Upper lobe of left lung (tissue), 6 donors: ENCODE data around the gene NEURL1. TPM values are rescaled to one million over a fixed set of nuclear protein-coding genes. Genes with fewer than 3 reads are reported as not detected.

Experiments
- ATAC-seq, 2 donors: fragments of 200-7000 bp; cut with Tn5 transposase; one replicate each; pipeline ENCODE4 v1.9.1; 2022; ENCODE audit warnings: mild to moderate bottlenecking in 2 of 2, moderate library complexity in 2 of 2; ENCODE audit not compliant: low FRiP score in 2 of 2
- DNase-seq, 2 donors: peaks; one replicate each; pipeline ENCODE4 v3.0.0-alpha.2; 2019 to 2020
- H3K27ac ChIP-seq, 4 donors: fragments of 200-600 bp; sonication (generic); one replicate each; pipeline ENCODE4 v1.5.1; 2016 to 2019
- H3K27me3 ChIP-seq, 4 donors: fragments of 200-600 bp; sonication (generic); one replicate each; pipeline ENCODE4 v1.5.1; 2017 to 2019
- H3K36me3 ChIP-seq, 4 donors: fragments of 200-600 bp; sonication (generic); one replicate each; pipeline ENCODE4 v1.5.1; 2016 to 2019
- H3K4me1 ChIP-seq, 4 donors: fragments of 200-600 bp; sonication (generic); one replicate each; pipeline ENCODE4 v1.5.1; 2018 to 2019
- H3K4me3 ChIP-seq, 4 donors: fragments of 200-600 bp; sonication (generic); one replicate each; pipeline ENCODE4 v1.5.1; 2017 to 2019; ENCODE audit warnings: mild to moderate bottlenecking in 2 of 4, moderate library complexity in 1 of 4
- H3K9me3 ChIP-seq, 4 donors: fragments of 200-600 bp; sonication (generic); one replicate each; pipeline ENCODE4 v1.5.1; 2018 to 2019
- EP300 ChIP-seq, 4 donors: sonication (generic); formaldehyde crosslinking; IDR thresholded peaks; one replicate each; pipeline ENCODE4 v1.5.1; 2017; ENCODE audit warnings: antibody characterized with exemption in 4 of 4, control low read depth in 2 of 4
- POLR2A ChIP-seq, 4 donors: fragments of 450-650 bp; IDR thresholded peaks; one replicate each; pipeline ENCODE4 v1.5.1; 2016 to 2017; ENCODE audit warnings: antibody characterized with exemption in 4 of 4, mild to moderate bottlenecking in 2 of 4
- POLR2AphosphoS5 ChIP-seq, 2 donors: sonication (generic); formaldehyde crosslinking; IDR thresholded peaks; one replicate each; pipeline ENCODE4 v1.5.1; 2017; ENCODE audit warnings: antibody characterized with exemption in 2 of 2
- WGBS, 2 donors: methylation state at CpG; one replicate each; pipeline ENCODE4 v1.1.5; 2017 to 2018; 5-methylcytosine and 5-hydroxymethylcytosine counted together
- total RNA-seq, 6 donors: library from RNA; depleted of rRNA in 4 of 6; stranded (reverse); fragments of >200 nt in 4 of 6; gene quantifications; one replicate each; pipeline versions ENCODE4 v1.1.0 to v1.2.1, GENCODE V29; 2016 to 2021
- TF ChIP-seq, protein P1 (sequence below), 6 experiments: fragments of 450-650 bp in 4 of 6; fragments of 200-600 bp in 2 of 6; sonication (generic) in 2 of 6; IDR thresholded peaks; one replicate each; pipeline ENCODE4 v1.5.1; 2016 to 2019; ENCODE audit warnings: antibody characterized with exemption in 6 of 6
- donor health status: DM: no; HTN: no; CAD: no; lungs with moderate emphysema.
- donor health status: DM: no; HTN: yes; CAD: no; lungs with severe emphysema.

NEURL1 gene
- total RNA-seq, 6 donors from 2014 or later: 0.22 to 1.1 (median 0.80) TPM; not detected in 1

DNA sequence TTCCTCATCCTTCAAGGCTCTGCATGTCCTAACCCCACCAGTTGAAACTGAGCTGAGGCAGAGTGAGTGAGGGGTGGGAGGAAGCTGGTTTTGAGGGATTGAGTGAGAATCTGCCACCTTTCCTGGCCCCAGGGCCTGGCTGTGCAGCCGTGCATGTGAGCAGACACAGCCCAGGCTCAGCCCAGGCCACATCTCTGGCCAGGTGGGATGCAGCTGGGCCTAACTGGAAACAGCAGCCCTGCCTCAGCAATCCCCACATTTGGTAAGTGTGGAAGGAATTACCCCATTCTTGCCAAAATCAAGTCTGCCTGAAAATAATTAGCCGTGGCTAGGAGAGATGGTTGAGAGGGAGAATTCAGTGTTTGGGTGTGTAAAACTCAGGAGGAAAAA, 116.6 kb downstream of the NEURL1 start:
- 45 to 86% methylated on average over 2 of the region's 2 CpGs for WGBS, 2 donors
- Histone ChIP-seq H3K9me3 (no peaks in the 10 kb centered on the region), H3K27me3 (no peaks in the 10 kb centered on the region), H3K4me1 (peaks cover 0 to 7% (median 2%) of the 10 kb centered on the region in 4 donors), H3K27ac (no peak overlapping the region), H3K4me3 (no peak overlapping the region), H3K36me3 (peaks cover 3 to 58% (median 24%) of the 10 kb centered on the region in 4 donors)
- TF ChIP-seq POLR2AphosphoS5 (IDR thresholded peaks at IDR 0.05): no peak
- TF ChIP-seq EP300 (IDR thresholded peaks at IDR 0.05): no peak
- TF ChIP-seq POLR2A (IDR thresholded peaks at IDR 0.05): no peak
- TF ChIP-seq, protein P1, sequence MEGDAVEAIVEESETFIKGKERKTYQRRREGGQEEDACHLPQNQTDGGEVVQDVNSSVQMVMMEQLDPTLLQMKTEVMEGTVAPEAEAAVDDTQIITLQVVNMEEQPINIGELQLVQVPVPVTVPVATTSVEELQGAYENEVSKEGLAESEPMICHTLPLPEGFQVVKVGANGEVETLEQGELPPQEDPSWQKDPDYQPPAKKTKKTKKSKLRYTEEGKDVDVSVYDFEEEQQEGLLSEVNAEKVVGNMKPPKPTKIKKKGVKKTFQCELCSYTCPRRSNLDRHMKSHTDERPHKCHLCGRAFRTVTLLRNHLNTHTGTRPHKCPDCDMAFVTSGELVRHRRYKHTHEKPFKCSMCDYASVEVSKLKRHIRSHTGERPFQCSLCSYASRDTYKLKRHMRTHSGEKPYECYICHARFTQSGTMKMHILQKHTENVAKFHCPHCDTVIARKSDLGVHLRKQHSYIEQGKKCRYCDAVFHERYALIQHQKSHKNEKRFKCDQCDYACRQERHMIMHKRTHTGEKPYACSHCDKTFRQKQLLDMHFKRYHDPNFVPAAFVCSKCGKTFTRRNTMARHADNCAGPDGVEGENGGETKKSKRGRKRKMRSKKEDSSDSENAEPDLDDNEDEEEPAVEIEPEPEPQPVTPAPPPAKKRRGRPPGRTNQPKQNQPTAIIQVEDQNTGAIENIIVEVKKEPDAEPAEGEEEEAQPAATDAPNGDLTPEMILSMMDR (IDR thresholded peaks at IDR 0.05): no peak
- no peak for DNase-seq
- no peak for ATAC-seq

DNA sequence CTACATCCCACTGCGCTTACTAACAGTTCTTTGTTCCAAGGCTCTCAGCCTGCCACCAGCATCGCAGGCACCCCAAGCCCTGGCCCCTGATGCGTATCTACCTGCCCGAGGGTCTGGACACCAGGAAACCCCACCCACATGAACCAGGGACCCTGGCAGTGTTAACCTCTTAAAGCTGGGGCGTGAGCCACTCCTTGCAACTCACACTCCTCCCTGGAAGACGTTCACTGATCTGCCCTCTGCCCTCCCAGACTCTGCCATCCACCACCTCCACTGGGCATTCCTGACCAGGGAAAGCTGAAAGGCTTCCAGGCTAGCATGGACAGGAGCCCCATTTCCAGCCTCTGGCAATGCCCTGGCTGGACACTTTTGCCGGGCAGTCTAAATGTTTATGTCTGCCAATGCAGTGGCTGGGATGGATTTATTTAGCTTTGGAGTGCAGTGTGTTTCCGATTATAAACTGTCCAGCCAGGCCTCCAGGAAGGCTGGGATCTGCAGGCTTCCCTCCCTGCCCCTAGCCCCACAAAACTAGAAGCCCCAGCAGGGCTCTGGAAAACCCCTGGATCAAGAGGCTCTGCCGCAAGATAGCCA, 117.5 kb downstream of the NEURL1 start:
- H3K27me3 ChIP-seq: no peaks in the 10 kb centered on the region
- no peak for DNase-seq

DNA sequence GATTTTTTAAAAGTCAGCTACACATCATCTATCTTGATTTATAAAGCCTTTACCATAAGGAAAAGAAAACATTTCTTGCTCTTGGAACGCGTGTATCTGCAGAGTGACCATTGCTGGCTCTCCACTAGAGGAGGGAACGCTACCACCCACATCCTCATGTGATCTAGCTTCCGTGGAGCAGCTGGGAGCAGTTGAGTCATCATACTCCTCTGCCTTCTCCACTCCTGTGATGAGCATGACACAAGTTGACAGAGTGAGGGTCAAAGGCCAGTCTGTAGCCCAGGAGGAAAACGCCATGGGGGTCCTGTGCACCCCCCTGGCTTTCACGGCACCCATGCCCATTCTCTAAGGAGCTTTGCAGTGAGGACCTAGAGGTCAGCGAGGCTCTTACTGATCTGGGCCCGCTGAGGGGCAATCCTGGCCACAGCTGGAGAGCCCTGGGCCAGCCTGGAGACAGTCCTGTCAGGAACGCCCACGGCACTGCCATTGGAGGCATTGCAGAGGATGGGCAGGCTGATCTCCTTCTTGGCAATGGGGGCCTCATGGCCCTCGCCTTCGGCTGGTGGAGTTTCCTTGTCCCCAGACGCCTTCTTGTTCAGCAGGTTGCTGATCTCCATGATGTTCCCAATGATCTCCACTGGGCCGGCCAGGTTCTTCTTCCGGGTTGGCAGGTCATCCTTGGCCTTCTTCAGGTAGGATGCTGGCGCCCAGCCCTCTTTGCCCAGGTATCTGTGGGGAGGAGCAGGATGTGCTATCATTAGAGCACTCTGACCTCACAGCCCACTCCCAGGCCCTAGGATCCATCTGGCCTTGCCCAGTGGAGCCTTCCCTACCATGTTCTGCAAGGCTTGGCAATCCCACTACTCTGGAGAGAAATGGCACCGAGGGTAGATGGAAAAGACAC, 119.2 kb downstream of the NEURL1 start:
- no peak overlapping the region for H3K27ac ChIP-seq
- DNase-seq (peak in 1 of 2 donors; percentile 40), ATAC-seq (peak in 1 of 2 donors; percentile 70)
- H3K9me3 ChIP-seq: no peaks in the 10 kb centered on the region
- H3K36me3 ChIP-seq: peaks cover 3 to 67% (median 27%) of the 10 kb centered on the region in 4 donors
- TF ChIP-seq POLR2A (IDR thresholded peaks at IDR 0.05): no peak
- TF ChIP-seq EP300 (IDR thresholded peaks at IDR 0.05): no peak
- TF ChIP-seq, protein P1 (IDR thresholded peaks at IDR 0.05): no peak
- TF ChIP-seq POLR2AphosphoS5 (IDR thresholded peaks at IDR 0.05): peak in 1 of 2 donors; percentile 14
- H3K4me1 ChIP-seq: peaks cover 11 to 22% (median 15%) of the 10 kb centered on the region in 4 donors
- no peak overlapping the region for H3K4me3 ChIP-seq
- WGBS, 2 donors: 86 to 89% methylated on average over 11 to 17 of the region's 17 CpGs
- no peaks in the 10 kb centered on the region for H3K27me3 ChIP-seq

More for the DNA sequence above, 117.5 kb downstream of the NEURL1 start:
- peaks cover 3 to 52% (median 24%) of the 10 kb centered on the region in 4 donors for H3K36me3 ChIP-seq
- peak overlapping the region in 1 of 4 donors; percentile 4 for H3K27ac ChIP-seq
- 63 to 85% methylated on average over 4 to 9 of the region's 9 CpGs for WGBS, 2 donors
- no peak overlapping the region for H3K4me3 ChIP-seq
- ATAC-seq: no peak
- peaks cover 0 to 12% (median 7%) of the 10 kb centered on the region in 4 donors for H3K4me1 ChIP-seq
- TF ChIP-seq EP300 (IDR thresholded peaks at IDR 0.05): no peak
- TF ChIP-seq POLR2A (IDR thresholded peaks at IDR 0.05): no peak
- no peak for TF ChIP-seq POLR2AphosphoS5 (IDR thresholded peaks at IDR 0.05)
- TF ChIP-seq, protein P1 (IDR thresholded peaks at IDR 0.05): no peak
- no peaks in the 10 kb centered on the region for H3K9me3 ChIP-seq

DNA sequence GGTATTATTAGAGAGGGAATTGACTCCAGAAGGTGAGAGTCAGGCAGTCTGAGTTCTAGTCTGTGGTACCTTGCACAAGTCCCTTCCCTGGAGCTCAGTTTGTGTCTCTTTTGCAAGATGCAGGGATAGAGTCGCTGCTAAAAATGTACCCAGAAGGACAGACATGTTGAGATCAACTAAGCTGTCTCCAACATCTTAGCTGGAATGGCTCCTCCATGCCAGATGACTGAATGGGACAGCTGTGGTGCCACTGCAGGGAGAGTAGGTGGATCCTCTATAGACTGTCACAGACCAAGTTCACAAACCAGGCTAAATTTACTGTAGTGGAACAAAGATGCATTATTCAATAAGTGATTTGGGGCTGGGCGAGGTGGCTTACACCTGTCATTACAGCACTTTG, 120.1 kb downstream of the NEURL1 start:
- Histone ChIP-seq H3K27ac (no peak overlapping the region), H3K4me3 (no peak overlapping the region), H3K4me1 (peaks cover 11 to 22% (median 17%) of the 10 kb centered on the region in 4 donors), H3K27me3 (no peaks in the 10 kb centered on the region), H3K36me3 (peaks cover 3 to 71% (median 32%) of the 10 kb centered on the region in 4 donors), H3K9me3 (no peaks in the 10 kb centered on the region)
- TF ChIP-seq, protein P1 (IDR thresholded peaks at IDR 0.05): no peak
- no peak for TF ChIP-seq EP300 (IDR thresholded peaks at IDR 0.05)
- no peak for TF ChIP-seq POLR2A (IDR thresholded peaks at IDR 0.05)
- TF ChIP-seq POLR2AphosphoS5 (IDR thresholded peaks at IDR 0.05): no peak
- ATAC-seq (no peak), DNase-seq (no peak)
- 92 to 94% methylated on average over 2 of the region's 2 CpGs for WGBS, 2 donors
